SK-N-SH (cell line): Measurements from ENCODE around the gene BLVRA. TPM values are rescaled to one million over a fixed set of nuclear protein-coding genes. Genes with fewer than 3 reads are reported as not detected.
"Not testable (repeated sequence)": the region's sequence is repeated elsewhere in the genome, so short reads cannot be mapped to it uniquely, and the experiment has no call there.

Experiments used
- CTCF ChIA-PET: fragments of 300-600, 350-600 bp; formaldehyde crosslinking; extraction: SDS; loops from one replicate; lab custom pipeline; 2021; lab: Yijun Ruan, JAX
- POLR2A ChIA-PET: fragments of 350-600 bp; sonication (Branson Sonifier 250); formaldehyde crosslinking; extraction: SDS; loops from one replicate; lab custom pipeline; 2020; ENCODE audit warnings: antibody characterized with exemption, inconsistent platforms; lab: Yijun Ruan, JAX
- DNase-seq: peaks from one replicate; pipeline ENCODE4 v3.0.0; 2012
- H2AFZ ChIP-seq: fragments of 200-600 bp; sonication (generic); 2 replicates; pipeline ENCODE4 v1.8.1; 2016; ENCODE audit warnings: antibody characterized with exemption, mild to moderate bottlenecking, low read depth
- H3F3A ChIP-seq: fragments of 200-600 bp; sonication (generic); replicated peaks from 2 replicates; pipeline ENCODE3; 2016; ENCODE audit warnings: antibody characterized with exemption, mild to moderate bottlenecking; ENCODE audit not compliant: insufficient read depth
- H3K27ac ChIP-seq, 2 experiments: fragments of 200-500 bp in 1 of 2; fragments of 200-600 bp in 1 of 2; sonication (Bioruptor generic) in 1 of 2; sonication (generic), shearing (Covaris generic) in 1 of 2; 2 replicates each; pipeline versions ENCODE4 v1.5.1 to v1.6.1; 2014 to 2016; ENCODE audit warnings: low read depth in 2 of 2, inconsistent platforms in 1 of 2, low read length in 1 of 2, mild to moderate bottlenecking in 1 of 2, mixed read lengths in 1 of 2
- H3K27me3 ChIP-seq: fragments of 200-600 bp; sonication (generic), shearing (Covaris generic); 2 replicates; pipeline ENCODE4 v1.6.1; 2016; ENCODE audit warnings: mixed run types; ENCODE audit not compliant: insufficient read depth
- H3K36me3 ChIP-seq, 2 experiments: fragments of 200-500 bp in 1 of 2; fragments of 200-600 bp in 1 of 2; sonication (Bioruptor generic) in 1 of 2; sonication (generic) in 1 of 2; replicated peaks in 1 of 2; 2 replicates each; pipeline versions ENCODE3 to v1.5.1; 2014 to 2016; ENCODE audit warnings: low read length in 1 of 2, mild to moderate bottlenecking in 1 of 2; ENCODE audit not compliant: insufficient read depth in 2 of 2, control insufficient read depth in 1 of 2
- H3K4me1 ChIP-seq, 2 experiments: fragments of 200-500 bp in 1 of 2; fragments of 200-600 bp in 1 of 2; sonication (Bioruptor generic) in 1 of 2; sonication (generic), shearing (Covaris generic) in 1 of 2; 2 replicates each; pipeline versions ENCODE4 v1.5.1 to v1.6.1; 2014 to 2016; ENCODE audit warnings: low read depth in 1 of 2, low read length in 1 of 2, mixed run types in 1 of 2; ENCODE audit not compliant: insufficient read depth in 2 of 2, control insufficient read depth in 1 of 2
- H3K4me2 ChIP-seq: fragments of 200-600 bp; sonication (generic), shearing (Covaris generic); 2 replicates; pipeline ENCODE4 v1.6.1; 2017; ENCODE audit warnings: mixed run types
- H3K4me3 ChIP-seq, 2 experiments: fragments of 200-500 bp in 1 of 2; fragments of 200-600 bp in 1 of 2; sonication (Bioruptor generic) in 1 of 2; sonication (generic), shearing (Covaris generic) in 1 of 2; 2 replicates each; pipeline versions ENCODE4 v1.5.1 to v1.8.1; 2014 to 2016; ENCODE audit warnings: low read depth in 2 of 2, inconsistent platforms in 1 of 2, low read length in 1 of 2, mild to moderate bottlenecking in 1 of 2, mixed read lengths in 1 of 2, moderate library complexity in 1 of 2
- H3K79me2 ChIP-seq: fragments of 200-600 bp; sonication (generic); 2 replicates; pipeline ENCODE4 v1.8.1; 2017; ENCODE audit warnings: mild to moderate bottlenecking; ENCODE audit not compliant: insufficient read depth
- H3K9ac ChIP-seq: fragments of 200-600 bp; sonication (generic); 2 replicates; pipeline ENCODE4 v1.6.1; 2017; ENCODE audit warnings: mixed run types
- H3K9me2 ChIP-seq: fragments of 200-600 bp; sonication (generic); 2 replicates; pipeline ENCODE4 v1.6.1; 2017; ENCODE audit warnings: mixed run types
- H3K9me3 ChIP-seq: fragments of 200-600 bp; sonication (generic); 2 replicates; pipeline ENCODE4 v1.6.1; 2017; ENCODE audit warnings: mixed run types, mild to moderate bottlenecking, moderate library complexity
- H4K20me1 ChIP-seq: fragments of 200-600 bp; sonication (generic); 2 replicates; pipeline ENCODE4 v1.6.1; 2017; ENCODE audit warnings: mild to moderate bottlenecking, mixed run types; ENCODE audit not compliant: insufficient read depth
- CHD2 ChIP-seq: fragments of 150-350 bp; IDR thresholded peaks from 2 replicates; pipeline ENCODE4 v1.6.1; 2018; ENCODE audit warnings: low read length; ENCODE audit not compliant: partially characterized antibody
- FOSL2 ChIP-seq: IDR thresholded peaks from 2 replicates; pipeline ENCODE4 v1.4.0; 2012; ENCODE audit warnings: low read depth, mild to moderate bottlenecking, moderate library complexity, borderline replicate concordance
- FOXJ3 ChIP-seq: sonication (generic); formaldehyde crosslinking; IDR thresholded peaks from 2 replicates; pipeline ENCODE4 v1.5.1; 2020; ENCODE audit warnings: mild to moderate bottlenecking, missing genetic modification reagents
- FOXM1 ChIP-seq: IDR thresholded peaks from 2 replicates; pipeline ENCODE4 v1.4.0; 2012; ENCODE audit warnings: low read depth, mild to moderate bottlenecking
- GATA2 ChIP-seq: sonication (generic); formaldehyde crosslinking; IDR thresholded peaks from 2 replicates; pipeline ENCODE4 v1.5.0; 2020; ENCODE audit warnings: mild to moderate bottlenecking, missing genetic modification reagents
- NRF1 ChIP-seq: IDR thresholded peaks from 2 replicates; pipeline ENCODE4 v1.6.1; 2012; ENCODE audit warnings: low read depth, mild to moderate bottlenecking, low read length
- RAD21 ChIP-seq: IDR thresholded peaks from 2 replicates; pipeline ENCODE4 v1.6.1; 2012; ENCODE audit warnings: mild to moderate bottlenecking, low read length
- RCOR1 ChIP-seq: fragments of 150-350 bp; IDR thresholded peaks from 2 replicates; pipeline ENCODE4 v1.6.1; 2017; ENCODE audit warnings: antibody characterized with exemption, low read length
- RFX5 ChIP-seq: IDR thresholded peaks from 2 replicates; pipeline ENCODE4 v1.6.1; 2012; ENCODE audit warnings: mild to moderate bottlenecking, improper control_type of control experiment, low read length
- RXRA ChIP-seq: IDR thresholded peaks from 2 replicates; pipeline ENCODE4 v1.4.0; 2012; ENCODE audit warnings: low read depth, mild to moderate bottlenecking, borderline replicate concordance
- SMC3 ChIP-seq: IDR thresholded peaks from 2 replicates; pipeline ENCODE4 v1.6.1; 2012; ENCODE audit warnings: low read depth, low read length, improper control_type of control experiment
- TCF12 ChIP-seq: IDR thresholded peaks from 2 replicates; pipeline ENCODE4 v1.4.0; 2012
- ZBTB33 ChIP-seq: IDR thresholded peaks from 2 replicates; pipeline ENCODE4 v1.4.0; 2012; ENCODE audit warnings: low read depth, borderline replicate concordance
- WGBS: methylation state at CpG from one replicate; pipeline ENCODE4 v1.1.6; 2017; ENCODE audit warnings: low lambda C conversion rate; 5-methylcytosine and 5-hydroxymethylcytosine counted together
- polyA plus RNA-seq, 3 experiments: library from polyadenylated mRNA; depleted of rRNA; stranded (reverse); fragments of >200 nt; gene quantifications; 2 replicates each; pipeline ENCODE4 v1.2.3, GENCODE V29; 2012
- TF ChIP-seq, protein P1 (sequence below): IDR thresholded peaks from 2 replicates; pipeline ENCODE4 v1.4.0; 2012; ENCODE audit warnings: low read depth

The BLVRA gene
- polyA plus RNA-seq, 1 of the 3 experiments (the other 2 are of a cell fraction), result 123 TPM

GRCh38 chr7:43815373-43815772 lies 56.9 kb downstream of the BLVRA start:
- 38% methylated on average over 3 of the region's 3 CpGs for WGBS
- Histone ChIP-seq H3K4me3 (no peak overlapping the region), H3K79me2 (no peaks in the 10 kb centered on the region), H3F3A (no peaks in the 10 kb centered on the region), H2AFZ (no peak overlapping the region), H3K9me2 (no peaks in the 10 kb centered on the region), H3K4me2 (no peak overlapping the region), H3K9me3 (no peaks in the 10 kb centered on the region), H3K4me1 (no peaks in the 10 kb centered on the region), H3K27me3 (peaks cover 9% of the 10 kb centered on the region; the same call in 1 of the 2 replicates), H3K9ac (no peak overlapping the region), H3K36me3 (no peaks in the 10 kb centered on the region), H4K20me1 (no peaks in the 10 kb centered on the region), H3K27ac (no peak overlapping the region)
- ChIA-PET POLR2A (no interaction called here), CTCF (interaction anchor here (0.9 to 2.1 kb wide), 4 partner anchors 14 to 233 kb away, joined by 3 to 6 read pairs (median 5); no protein-coding TSS in a partner anchor)
- TF ChIP-seq, protein P1, sequence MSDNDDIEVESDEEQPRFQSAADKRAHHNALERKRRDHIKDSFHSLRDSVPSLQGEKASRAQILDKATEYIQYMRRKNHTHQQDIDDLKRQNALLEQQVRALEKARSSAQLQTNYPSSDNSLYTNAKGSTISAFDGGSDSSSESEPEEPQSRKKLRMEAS, result no peak
- TF ChIP-seq GATA2 (CRISPR knock-in tag) (no peak), NRF1 (no peak), RXRA (no peak), CHD2 (no peak), TCF12 (no peak), RCOR1 (no peak), RFX5 (no peak), RAD21 (no peak), SMC3 (no peak), FOXJ3 (CRISPR knock-in tag) (no peak), FOSL2 (no peak), FOXM1 (no peak), ZBTB33 (no peak)
- DNase-seq, result no peak

DNA sequence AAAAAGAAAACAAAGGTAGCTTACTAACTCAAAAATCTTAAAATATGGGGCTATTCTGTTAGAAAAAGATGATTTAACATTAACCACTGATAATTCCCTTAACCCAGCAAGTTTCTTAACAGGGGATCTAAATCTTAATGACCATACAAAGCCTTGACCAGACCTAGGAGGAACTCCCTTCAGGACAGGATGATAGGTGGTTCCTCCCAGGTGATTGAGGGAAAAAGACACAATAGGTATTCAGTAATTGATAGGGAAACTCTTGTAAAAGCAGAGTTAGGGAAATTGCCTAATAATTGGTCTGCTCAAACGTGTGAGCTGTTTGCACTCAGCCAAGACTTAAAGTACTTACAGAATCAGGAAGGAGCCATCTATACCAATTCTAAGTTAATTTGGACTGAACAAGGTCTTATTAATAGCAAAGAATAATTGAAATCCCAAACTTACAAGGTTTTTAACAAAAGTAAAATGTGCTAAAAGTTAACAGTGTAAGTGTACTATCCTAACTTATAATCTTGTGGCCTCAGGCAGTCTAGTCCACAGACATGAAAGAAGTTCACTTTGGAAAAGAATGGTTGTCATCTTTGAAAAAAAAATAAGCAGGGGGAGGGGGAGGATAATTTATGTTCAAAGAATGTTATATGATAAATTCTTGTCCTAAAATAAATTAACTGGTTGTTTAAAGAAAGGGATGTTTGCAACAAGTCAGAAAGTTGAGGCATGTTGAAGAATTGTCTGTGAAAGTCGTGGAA lies 57.7 kb downstream of the BLVRA start:
- H3K9me2 ChIP-seq, H4K20me1 ChIP-seq, H3K9me3 ChIP-seq, H3K4me1 ChIP-seq, H3K27ac ChIP-seq, POLR2A ChIA-PET, H3K4me2 ChIP-seq, H3F3A ChIP-seq, DNase-seq, H3K79me2 ChIP-seq, H3K36me3 ChIP-seq, H3K4me3 ChIP-seq, H2AFZ ChIP-seq, H3K27me3 ChIP-seq, H3K9ac ChIP-seq: not testable (repeated sequence)
- CTCF ChIA-PET, result interaction anchor here (0.7 to 0.9 kb wide), 2 partner anchors 13 to 52 kb away, joined by 3 read pairs; no protein-coding TSS in a partner anchor
- WGBS, result 49% methylated on average over 2 of the region's 2 CpGs

GRCh38 chr7:43823425-43823824 lies 64.9 kb downstream of the BLVRA start:
- DNase-seq, H3K27ac ChIP-seq, H3K9ac ChIP-seq, H3K9me3 ChIP-seq, H3K4me2 ChIP-seq, H3K4me3 ChIP-seq, H3K9me2 ChIP-seq, POLR2A ChIA-PET, H2AFZ ChIP-seq, H3K36me3 ChIP-seq, H4K20me1 ChIP-seq, H3K4me1 ChIP-seq, H3F3A ChIP-seq, H3K79me2 ChIP-seq: not testable (repeated sequence)
- whole genome bisulfite sequencing, result 87% methylated on average over 7 of the region's 7 CpGs
- CTCF ChIA-PET, result interaction anchor here (0.7 to 10.1 kb wide), 2 partner anchors 13 to 15 kb away, joined by 4 to 119 read pairs; no protein-coding TSS in a partner anchor
- peaks cover 21% of the 10 kb centered on the region; the same call in 1 of the 2 replicates for H3K27me3 ChIP-seq
